Upper lobe of left lung (tissue), 6 donors: ENCODE results near the gene LYPD6. TPM values are rescaled to one million over a fixed set of nuclear protein-coding genes. Genes with fewer than 3 reads are reported as not detected.

Experiments
- ATAC-seq, 2 donors: fragments of 200-7000 bp; cut with Tn5 transposase; one replicate each; pipeline ENCODE4 v1.9.1; 2022; ENCODE audit warnings: mild to moderate bottlenecking in 2 of 2, moderate library complexity in 2 of 2; ENCODE audit not compliant: low FRiP score in 2 of 2
- DNase-seq, 2 donors: peaks; one replicate each; pipeline ENCODE4 v3.0.0-alpha.2; 2019 to 2020
- H3K27ac ChIP-seq, 4 donors: fragments of 200-600 bp; sonication (generic); one replicate each; pipeline ENCODE4 v1.5.1; 2016 to 2019
- H3K27me3 ChIP-seq, 4 donors: fragments of 200-600 bp; sonication (generic); one replicate each; pipeline ENCODE4 v1.5.1; 2017 to 2019
- H3K36me3 ChIP-seq, 4 donors: fragments of 200-600 bp; sonication (generic); one replicate each; pipeline ENCODE4 v1.5.1; 2016 to 2019
- H3K4me1 ChIP-seq, 4 donors: fragments of 200-600 bp; sonication (generic); one replicate each; pipeline ENCODE4 v1.5.1; 2018 to 2019
- H3K4me3 ChIP-seq, 4 donors: fragments of 200-600 bp; sonication (generic); one replicate each; pipeline ENCODE4 v1.5.1; 2017 to 2019; ENCODE audit warnings: mild to moderate bottlenecking in 2 of 4, moderate library complexity in 1 of 4
- H3K9me3 ChIP-seq, 4 donors: fragments of 200-600 bp; sonication (generic); one replicate each; pipeline ENCODE4 v1.5.1; 2018 to 2019
- CTCF ChIP-seq, 6 experiments: fragments of 450-650 bp in 4 of 6; fragments of 200-600 bp in 2 of 6; sonication (generic) in 2 of 6; IDR thresholded peaks; one replicate each; pipeline ENCODE4 v1.5.1; 2016 to 2019; ENCODE audit warnings: antibody characterized with exemption in 6 of 6
- EP300 ChIP-seq, 4 donors: sonication (generic); formaldehyde crosslinking; IDR thresholded peaks; one replicate each; pipeline ENCODE4 v1.5.1; 2017; ENCODE audit warnings: antibody characterized with exemption in 4 of 4, control low read depth in 2 of 4
- POLR2A ChIP-seq, 4 donors: fragments of 450-650 bp; IDR thresholded peaks; one replicate each; pipeline ENCODE4 v1.5.1; 2016 to 2017; ENCODE audit warnings: antibody characterized with exemption in 4 of 4, mild to moderate bottlenecking in 2 of 4
- POLR2AphosphoS5 ChIP-seq, 2 donors: sonication (generic); formaldehyde crosslinking; IDR thresholded peaks; one replicate each; pipeline ENCODE4 v1.5.1; 2017; ENCODE audit warnings: antibody characterized with exemption in 2 of 2
- WGBS, 2 donors: methylation state at CpG; one replicate each; pipeline ENCODE4 v1.1.5; 2017 to 2018; 5-methylcytosine and 5-hydroxymethylcytosine counted together
- total RNA-seq, 6 donors: library from RNA; depleted of rRNA in 4 of 6; stranded (reverse); fragments of >200 nt in 4 of 6; gene quantifications; one replicate each; pipeline versions ENCODE4 v1.1.0 to v1.2.1, GENCODE V29; 2016 to 2021
- donor health status: DM: no; HTN: no; CAD: no; lungs with moderate emphysema.
- donor health status: DM: no; HTN: yes; CAD: no; lungs with severe emphysema.

Gene LYPD6
- total RNA-seq, 6 donors from 2014 or later: 0.09 to 0.89 (median 0.33) TPM; not detected in 1

DNA sequence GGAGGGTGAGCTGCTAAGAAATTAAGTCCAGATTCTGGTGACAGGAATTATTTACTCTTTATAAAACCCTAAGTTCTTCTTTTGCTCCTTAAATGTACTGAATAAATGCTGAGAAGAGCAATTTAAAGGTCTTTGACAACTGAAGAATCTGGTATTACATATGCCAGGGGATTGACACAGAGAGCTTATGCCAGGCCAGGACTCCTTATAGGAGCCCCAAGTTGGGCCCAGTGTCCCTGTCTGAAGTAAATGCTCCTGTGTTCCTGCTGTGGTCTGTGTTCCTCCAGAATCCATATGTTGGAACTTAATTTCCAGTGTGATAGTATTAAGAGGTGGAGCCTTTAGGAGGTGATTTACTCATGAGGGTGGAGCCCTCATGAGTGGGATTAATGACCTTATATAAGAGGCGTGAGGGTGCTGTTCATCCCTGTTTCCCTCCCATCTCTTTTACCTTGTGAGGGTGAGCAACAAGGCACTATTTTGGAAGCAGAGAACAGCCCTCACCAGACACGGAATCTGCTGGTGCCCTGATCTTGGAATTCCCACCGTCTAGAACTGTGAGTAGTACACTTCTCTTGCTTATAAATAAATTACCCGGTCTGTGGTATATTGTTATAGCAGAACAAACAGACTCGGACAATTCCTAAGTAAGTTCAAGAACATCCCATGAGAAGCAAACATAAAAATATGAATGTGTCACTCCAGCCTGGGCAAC, 39.8 kb downstream of the LYPD6 start:
- DNase-seq (no peak), ATAC-seq (no peak)
- no peak overlapping the region for H3K27ac ChIP-seq
- no peak overlapping the region for H3K4me3 ChIP-seq
- WGBS, 2 donors: 90 to 97% methylated on average over 5 of the region's 5 CpGs
- H3K4me1 ChIP-seq: no peaks in the 10 kb centered on the region
- TF ChIP-seq POLR2AphosphoS5 (IDR thresholded peaks at IDR 0.05): no peak
- TF ChIP-seq CTCF (IDR thresholded peaks at IDR 0.05): no peak
- TF ChIP-seq POLR2A (IDR thresholded peaks at IDR 0.05): no peak
- TF ChIP-seq EP300 (IDR thresholded peaks at IDR 0.05): no peak
- H3K36me3 ChIP-seq: no peaks in the 10 kb centered on the region
- H3K27me3 ChIP-seq: no peaks in the 10 kb centered on the region
- no peaks in the 10 kb centered on the region for H3K9me3 ChIP-seq

- Histone ChIP-seq H3K27me3 (no peaks in the 10 kb centered on the region), H3K27ac (no peak overlapping the region), H3K36me3 (no peaks in the 10 kb centered on the region), H3K4me3 (no peak overlapping the region), H3K4me1 (no peaks in the 10 kb centered on the region), H3K9me3 (no peaks in the 10 kb centered on the region)
- DNase-seq (no peak), ATAC-seq (no peak)
- WGBS, 2 donors: 96 to 98% methylated on average over 6 of the region's 6 CpGs
- TF ChIP-seq POLR2AphosphoS5 (IDR thresholded peaks at IDR 0.05) (no peak), CTCF (IDR thresholded peaks at IDR 0.05) (no peak), EP300 (IDR thresholded peaks at IDR 0.05) (no peak), POLR2A (IDR thresholded peaks at IDR 0.05) (no peak)
Measured at GRCh38 chr2:149371476-149371875, 41.1 kb downstream of the LYPD6 start.

DNA sequence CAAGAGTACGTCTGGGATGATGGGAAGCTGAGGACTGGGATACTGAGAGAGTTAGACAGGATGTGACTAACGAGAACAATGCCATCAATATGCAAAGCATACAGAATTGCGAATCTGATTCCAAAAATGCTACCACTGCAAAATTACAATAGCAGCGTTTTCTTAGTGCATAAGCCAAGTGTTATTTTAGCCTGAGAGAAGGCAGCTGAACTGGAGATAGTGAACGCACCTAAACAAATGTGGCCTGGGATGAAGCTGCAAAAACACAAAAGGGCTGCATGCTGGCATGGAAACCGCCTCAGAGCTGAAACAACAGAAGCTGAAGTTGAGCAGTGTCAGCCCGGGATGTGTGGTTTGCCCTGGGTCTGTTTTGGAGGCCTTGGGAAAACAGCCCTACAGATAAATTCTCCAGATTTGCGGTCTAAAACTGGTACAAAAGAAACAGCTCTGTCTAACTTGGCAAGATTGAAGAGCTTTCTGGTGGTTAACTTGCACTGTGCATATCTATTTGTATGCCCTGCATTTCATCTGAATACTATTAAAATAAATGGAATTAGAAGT, 45.5 kb downstream of the LYPD6 start:
- 72 to 76% methylated on average over 8 of the region's 8 CpGs for WGBS, 2 donors
- no peaks in the 10 kb centered on the region for H3K4me1 ChIP-seq
- no peak for ATAC-seq
- DNase-seq: no peak
- no peaks in the 10 kb centered on the region for H3K9me3 ChIP-seq
- no peaks in the 10 kb centered on the region for H3K36me3 ChIP-seq
- no peak overlapping the region for H3K4me3 ChIP-seq
- no peaks in the 10 kb centered on the region for H3K27me3 ChIP-seq
- no peak for TF ChIP-seq POLR2AphosphoS5 (IDR thresholded peaks at IDR 0.05)
- TF ChIP-seq CTCF (IDR thresholded peaks at IDR 0.05): no peak
- TF ChIP-seq EP300 (IDR thresholded peaks at IDR 0.05): no peak
- TF ChIP-seq POLR2A (IDR thresholded peaks at IDR 0.05): no peak
- no peak overlapping the region for H3K27ac ChIP-seq

DNA sequence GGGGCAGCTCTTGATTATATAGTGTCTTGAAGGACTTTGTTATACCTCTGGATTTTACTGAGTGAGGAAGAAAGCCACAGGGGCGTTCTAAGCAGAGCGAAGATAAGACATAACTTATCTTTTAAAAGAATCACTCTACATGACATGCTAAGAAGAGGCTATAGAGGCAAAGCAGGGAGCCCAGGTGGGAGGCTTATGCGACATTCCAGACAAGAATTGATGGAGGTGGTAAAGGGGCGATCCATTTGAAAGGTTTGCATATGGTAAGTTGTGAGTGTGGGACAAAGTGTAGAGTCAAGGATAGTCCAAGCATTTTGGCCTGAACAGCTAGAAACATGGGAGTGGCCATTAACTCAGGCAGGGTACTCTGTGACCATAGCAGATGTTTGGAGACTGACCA, 49.8 kb downstream of the LYPD6 start:
- H3K27ac ChIP-seq: no peak overlapping the region
- H3K4me1 ChIP-seq: no peaks in the 10 kb centered on the region
- H3K9me3 ChIP-seq: no peaks in the 10 kb centered on the region
- 86 to 97% methylated on average over 4 of the region's 4 CpGs for WGBS, 2 donors
- no peak overlapping the region for H3K4me3 ChIP-seq
- no peaks in the 10 kb centered on the region for H3K36me3 ChIP-seq
- DNase-seq (no peak), ATAC-seq (no peak)
- H3K27me3 ChIP-seq: no peaks in the 10 kb centered on the region
- TF ChIP-seq POLR2A (IDR thresholded peaks at IDR 0.05) (no peak), CTCF (IDR thresholded peaks at IDR 0.05) (no peak), EP300 (IDR thresholded peaks at IDR 0.05) (no peak), POLR2AphosphoS5 (IDR thresholded peaks at IDR 0.05) (no peak)

DNA sequence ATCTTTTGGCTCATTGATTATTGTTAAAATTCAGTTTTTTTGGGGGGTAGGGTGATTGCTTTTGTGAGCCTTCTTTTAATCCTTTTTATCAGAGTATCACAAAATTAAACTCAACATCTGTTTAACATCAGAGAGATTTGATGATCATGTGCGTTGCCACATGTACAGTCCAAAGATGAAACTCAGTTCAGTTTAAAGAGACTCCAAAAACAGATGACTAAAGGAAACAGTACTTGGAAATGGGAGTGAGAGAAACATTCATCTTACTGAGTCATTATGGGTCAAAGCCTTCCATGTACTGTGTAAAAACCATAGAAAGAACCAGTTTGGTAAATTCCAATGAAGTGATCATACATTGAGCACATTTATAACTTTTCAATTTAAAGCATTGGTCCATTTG, 53.0 kb downstream of the LYPD6 start:
- ATAC-seq (peak in 1 of 2 donors; percentile 56), DNase-seq (no peak)
- H3K27ac ChIP-seq: no peak overlapping the region
- no peaks in the 10 kb centered on the region for H3K36me3 ChIP-seq
- no peaks in the 10 kb centered on the region for H3K4me1 ChIP-seq
- no peaks in the 10 kb centered on the region for H3K9me3 ChIP-seq
- WGBS, 2 donors: 85 to 89% methylated on average over 1 of the region's 1 CpG
- H3K27me3 ChIP-seq: no peaks in the 10 kb centered on the region
- TF ChIP-seq CTCF (IDR thresholded peaks at IDR 0.05) (no peak), EP300 (IDR thresholded peaks at IDR 0.05) (no peak), POLR2A (IDR thresholded peaks at IDR 0.05) (no peak), POLR2AphosphoS5 (IDR thresholded peaks at IDR 0.05) (no peak)
- no peak overlapping the region for H3K4me3 ChIP-seq
